Measurements from ENCODE around the gene CPLANE2. TPM values are rescaled to one million over a fixed set of nuclear protein-coding genes. Genes with fewer than 3 reads are reported as not detected.
"Not testable (repeated sequence)": the region's sequence is repeated elsewhere in the genome, so short reads cannot be mapped to it uniquely, and the experiment has no call there.

Gene CPLANE2
- total RNA-seq, 1 donor from 2014 or later: 11.8 TPM

DNA sequence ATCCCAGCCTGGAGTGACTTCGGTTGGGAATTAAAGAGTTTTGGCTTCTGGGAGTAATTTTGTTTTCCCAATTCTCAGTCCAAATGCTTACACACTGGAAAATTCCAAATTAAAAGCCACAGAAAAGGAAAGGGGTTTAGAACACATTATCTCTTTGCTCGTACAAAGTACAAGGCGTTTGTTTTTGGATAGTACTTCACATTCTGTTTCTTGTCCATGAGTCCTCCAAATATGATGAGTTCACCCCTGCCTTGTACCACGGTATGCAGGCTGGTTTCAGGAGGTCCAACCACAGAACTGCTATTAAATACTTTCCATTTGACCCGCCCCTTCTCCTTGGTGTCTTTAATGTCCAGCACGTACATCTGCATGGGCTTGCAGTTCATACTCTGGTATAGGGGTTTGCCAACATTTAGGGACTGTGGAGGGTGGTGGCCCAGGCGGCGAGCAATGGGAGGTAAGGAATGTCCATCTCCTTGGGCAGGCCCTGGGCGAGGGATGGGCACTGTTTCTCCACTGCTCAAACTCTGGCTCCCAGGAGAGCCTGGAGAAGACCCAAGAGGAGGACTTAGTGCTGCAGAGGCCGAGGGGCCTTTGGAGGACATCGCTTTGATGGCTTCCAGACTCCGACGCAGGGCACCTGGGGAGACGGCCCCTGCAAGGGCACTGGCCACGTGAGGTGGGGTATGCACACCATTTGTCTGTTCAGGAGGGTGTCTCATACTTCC is 13.7 kb upstream of the CPLANE2 start:
- ATAC-seq: peak; percentile 43
- no peak for DNase-seq (ENCODE audit: missing footprints)
- intact Hi-C loops (cut with DNase I): no loop called here

DNA sequence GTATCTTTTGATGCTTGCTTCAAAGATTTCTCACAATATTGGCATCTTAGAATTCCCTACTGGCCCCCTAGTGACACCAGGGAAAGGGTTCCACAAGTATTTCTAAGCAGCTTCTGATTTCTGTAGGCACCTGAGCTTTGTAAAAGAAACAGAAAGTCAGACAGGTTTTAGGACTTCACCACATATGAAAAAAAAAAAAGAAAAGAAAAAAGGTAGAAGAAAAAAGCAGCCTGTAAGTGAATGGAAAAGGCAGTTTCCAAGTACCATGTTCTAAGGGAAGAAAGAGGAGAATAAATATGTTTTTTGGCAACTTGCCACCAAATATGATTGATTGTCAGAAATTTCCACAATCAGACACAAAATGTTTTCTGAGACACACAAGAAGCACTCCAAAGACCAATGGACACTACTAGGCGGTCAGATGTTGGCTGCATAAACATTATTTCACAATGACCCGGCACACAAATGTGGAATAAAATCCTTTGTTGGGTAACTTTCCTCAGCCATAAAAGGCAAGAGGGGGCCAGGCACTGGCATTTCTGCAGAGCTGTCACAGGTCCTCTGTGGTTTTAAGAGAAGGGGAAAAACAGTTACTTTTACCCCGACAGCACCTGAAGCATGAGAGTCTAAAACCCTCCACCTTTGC is 12.7 kb upstream of the CPLANE2 start:
- peak; percentile 27 for ATAC-seq
- no peak for DNase-seq (ENCODE audit: missing footprints)
- intact Hi-C loops (cut with DNase I): no loop called here

DNA sequence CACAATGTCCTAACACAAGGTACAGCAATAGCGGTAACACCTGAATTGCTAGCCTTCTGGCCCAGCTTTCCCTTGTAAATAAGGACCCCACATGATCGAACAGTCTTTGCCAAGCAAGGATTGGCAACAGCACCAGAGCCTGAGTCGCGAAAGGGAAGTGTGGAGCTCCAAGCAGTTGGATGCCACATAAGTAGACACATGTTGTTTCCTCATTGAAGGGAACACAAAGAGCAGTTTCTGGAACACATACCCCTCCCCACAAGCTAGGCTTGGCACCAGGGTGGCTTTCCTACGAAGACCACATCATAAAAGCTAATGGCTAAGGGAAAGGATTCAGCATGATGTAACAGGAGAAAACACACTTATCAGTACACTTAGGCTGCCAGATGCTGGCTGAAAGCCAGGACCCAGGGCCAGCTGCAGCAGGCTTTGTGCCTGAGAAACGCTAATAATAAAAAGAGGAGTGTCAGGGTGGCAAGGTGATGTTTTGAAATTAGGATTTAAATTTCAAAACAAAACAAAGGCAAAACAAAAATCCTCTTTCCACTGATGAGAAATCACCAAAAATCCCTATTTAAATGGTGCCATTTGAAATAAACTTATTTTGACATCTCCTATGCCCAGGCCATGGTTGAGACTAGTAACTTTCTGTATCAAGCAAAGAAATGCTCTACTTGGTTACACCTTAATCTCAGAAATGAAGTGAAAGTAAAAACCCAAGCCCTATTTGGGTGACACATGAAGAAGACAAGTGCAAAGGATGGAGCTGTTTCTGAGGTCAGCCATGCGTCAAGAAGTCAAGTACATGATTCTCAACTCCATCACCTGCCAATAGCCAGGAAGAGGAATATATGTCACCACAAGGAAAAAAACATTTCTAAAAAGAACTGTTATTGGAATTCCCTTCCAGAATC is 11.9 kb upstream of the CPLANE2 start:
- peak; percentile 81 for ATAC-seq
- intact Hi-C loops (cut with DNase I): no loop called here
- peak; percentile 91 for DNase-seq (ENCODE audit: missing footprints)

DNA sequence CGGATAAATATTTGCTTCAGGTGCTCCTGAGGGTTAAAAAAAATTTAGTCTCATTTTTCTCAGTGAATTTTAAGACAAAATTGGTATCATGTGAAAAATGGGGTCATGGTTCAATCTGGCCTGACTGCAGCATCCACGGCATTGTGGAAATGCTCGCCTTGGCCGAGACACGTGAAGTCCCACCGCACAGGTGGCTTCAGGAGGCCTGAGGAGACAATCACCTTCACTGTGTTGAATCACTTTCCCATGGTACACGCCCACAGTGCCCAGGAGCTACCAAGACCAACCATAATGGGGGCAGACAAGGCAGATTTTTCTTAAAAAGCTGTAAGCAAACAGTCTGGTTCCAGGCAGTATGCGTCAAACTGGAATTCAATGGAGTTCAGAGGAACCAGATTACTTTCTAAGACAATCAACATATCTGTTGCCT is 11.0 kb upstream of the CPLANE2 start:
- DNase-seq (ENCODE audit: missing footprints) (no peak), ATAC-seq (no peak)
- intact Hi-C loops (cut with DNase I): no loop called here

DNA sequence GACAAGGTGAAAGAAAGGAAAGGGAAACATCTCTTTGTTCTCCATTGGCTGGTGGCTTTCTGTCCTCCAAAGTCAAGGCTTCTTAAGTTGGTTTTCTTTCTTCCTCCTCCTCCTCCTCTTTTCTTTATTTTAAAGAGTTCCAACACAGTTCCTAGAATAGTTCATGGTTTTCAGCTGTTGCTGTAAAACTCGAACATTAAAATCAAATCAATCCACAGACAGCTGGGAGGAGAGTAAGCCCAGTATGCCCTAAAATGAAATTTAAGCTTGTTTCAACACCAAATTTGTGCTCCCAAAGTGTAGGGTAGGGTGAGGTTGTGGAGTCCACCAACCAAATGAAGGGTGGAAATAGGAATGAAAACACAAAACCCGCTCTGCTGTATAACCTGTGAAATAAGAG is 10.5 kb upstream of the CPLANE2 start:
- ATAC-seq: no peak
- DNase-seq (ENCODE audit: missing footprints): no peak
- intact Hi-C loops (cut with DNase I): no loop called here

DNA sequence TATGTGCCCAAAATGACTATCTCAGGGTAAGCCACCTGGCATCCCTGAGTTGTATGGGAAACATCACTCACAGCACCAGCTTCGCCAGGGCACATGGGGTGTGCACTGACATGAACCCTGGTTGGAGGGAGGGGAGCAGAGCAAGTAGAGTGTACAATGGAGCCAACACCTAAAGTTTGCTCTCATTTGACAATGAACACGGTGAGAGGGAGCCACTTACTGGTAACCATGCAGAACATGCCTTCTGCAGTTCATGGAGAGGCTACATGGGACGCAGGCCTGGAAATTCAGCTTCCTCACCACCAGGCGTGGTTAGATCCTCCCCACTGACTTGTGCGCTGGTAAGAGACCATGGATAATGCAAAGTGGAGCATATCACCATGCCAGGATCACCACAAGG is 10.0 kb upstream of the CPLANE2 start:
- ATAC-seq (peak; percentile 25), DNase-seq (ENCODE audit: missing footprints) (no peak)

DNA sequence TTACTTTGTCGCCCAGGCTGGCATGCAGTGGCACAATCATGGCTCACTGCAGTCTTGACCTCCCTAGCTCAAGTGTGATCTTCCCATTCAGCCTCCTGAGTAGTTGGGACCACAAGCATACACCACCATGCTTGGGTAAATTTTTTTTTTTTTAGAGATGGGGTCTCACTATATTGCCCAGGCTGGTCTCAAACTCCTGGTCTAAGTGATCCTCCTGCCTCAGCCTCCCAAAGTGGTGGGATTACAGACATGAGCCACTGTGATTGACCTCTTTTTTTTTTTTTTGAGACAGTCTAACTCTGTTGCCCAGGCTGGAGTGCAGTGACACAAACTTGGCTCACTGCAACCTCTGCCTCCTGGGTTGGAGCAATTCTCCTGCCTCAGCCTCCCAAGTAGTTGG is 9.3 kb upstream of the CPLANE2 start:
- intact Hi-C loops (cut with DNase I); DNase-seq (ENCODE audit: missing footprints); ATAC-seq: not testable (repeated sequence)

More for the DNA sequence above, 10.0 kb upstream of the CPLANE2 start:
- intact Hi-C loops (cut with DNase I): no loop called here

DNA sequence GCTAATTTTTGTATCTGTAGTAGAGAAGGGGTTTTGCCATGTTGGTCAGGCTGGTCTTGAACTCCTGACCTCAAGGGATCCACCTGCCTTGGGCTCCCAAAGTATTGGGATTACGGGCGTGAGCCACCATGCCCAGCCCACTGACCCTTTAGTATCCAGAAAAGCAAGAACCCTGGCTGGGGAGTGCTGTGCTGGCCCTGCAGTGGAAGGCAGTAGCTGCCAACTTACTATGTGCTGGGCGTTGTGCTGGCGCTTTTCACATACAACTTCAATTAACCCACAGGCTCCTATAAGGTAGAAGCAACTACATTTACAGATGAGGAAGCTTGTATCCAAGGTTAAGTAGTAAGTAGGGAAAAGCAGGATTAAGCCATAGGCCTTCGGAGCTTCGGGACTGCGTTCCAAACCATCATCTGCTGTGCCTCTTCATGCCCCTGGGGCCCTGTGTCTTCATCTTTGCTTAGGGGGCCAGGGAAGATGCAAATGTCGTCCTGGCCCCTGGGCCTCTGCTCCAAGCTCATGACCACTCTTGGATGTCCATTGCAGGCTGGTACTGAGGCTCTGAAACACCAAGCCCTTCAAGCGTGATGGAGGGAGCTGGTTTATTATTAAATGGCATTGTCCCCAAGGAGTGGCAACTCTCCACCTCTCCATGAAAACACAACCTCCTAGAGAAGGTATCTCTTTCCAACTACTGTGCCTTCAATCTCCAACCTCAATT is 8.7 kb upstream of the CPLANE2 start:
- intact Hi-C loops (cut with DNase I): loop anchor here (2.0 kb wide), 2 partner anchors 105 to 167 kb away; no protein-coding TSS in a partner anchor
- no peak for ATAC-seq
- no peak for DNase-seq (ENCODE audit: missing footprints)

DNA sequence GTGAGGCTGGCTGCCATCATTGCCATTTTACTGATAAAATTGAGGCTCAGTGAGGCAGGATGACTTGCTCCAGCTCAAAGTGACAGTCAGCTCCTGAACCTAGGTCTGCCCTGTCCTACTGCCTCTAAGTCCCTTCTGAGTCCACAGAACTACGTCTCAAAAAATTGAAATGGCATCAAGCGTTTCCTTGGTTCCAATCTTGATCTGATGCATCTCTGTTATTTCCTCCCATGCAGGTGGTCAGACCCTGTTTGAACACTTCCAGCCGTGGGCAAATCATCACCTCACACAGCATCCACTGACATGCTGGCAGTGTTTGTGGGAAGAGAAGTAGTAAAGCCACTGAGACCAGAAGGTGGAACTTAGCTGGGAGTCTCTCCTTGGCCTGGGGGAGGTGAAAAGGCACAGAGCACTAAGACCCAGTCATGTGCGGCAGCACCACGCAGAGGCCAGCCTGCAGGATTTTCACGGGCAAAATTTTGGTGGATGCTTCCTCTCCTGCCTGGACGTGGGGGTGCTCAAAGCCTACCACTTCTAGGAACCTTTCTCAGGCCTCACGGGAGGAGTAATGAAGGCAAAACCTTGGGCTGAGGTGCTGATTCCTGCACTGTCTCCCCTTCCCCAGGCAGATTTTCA is 7.8 kb upstream of the CPLANE2 start:
- DNase-seq (ENCODE audit: missing footprints) (no peak), ATAC-seq (no peak)
- intact Hi-C loops (cut with DNase I): loop anchor here (2.0 to 5.0 kb wide), 3 partner anchors 37 to 166 kb away; no protein-coding TSS in a partner anchor

DNA sequence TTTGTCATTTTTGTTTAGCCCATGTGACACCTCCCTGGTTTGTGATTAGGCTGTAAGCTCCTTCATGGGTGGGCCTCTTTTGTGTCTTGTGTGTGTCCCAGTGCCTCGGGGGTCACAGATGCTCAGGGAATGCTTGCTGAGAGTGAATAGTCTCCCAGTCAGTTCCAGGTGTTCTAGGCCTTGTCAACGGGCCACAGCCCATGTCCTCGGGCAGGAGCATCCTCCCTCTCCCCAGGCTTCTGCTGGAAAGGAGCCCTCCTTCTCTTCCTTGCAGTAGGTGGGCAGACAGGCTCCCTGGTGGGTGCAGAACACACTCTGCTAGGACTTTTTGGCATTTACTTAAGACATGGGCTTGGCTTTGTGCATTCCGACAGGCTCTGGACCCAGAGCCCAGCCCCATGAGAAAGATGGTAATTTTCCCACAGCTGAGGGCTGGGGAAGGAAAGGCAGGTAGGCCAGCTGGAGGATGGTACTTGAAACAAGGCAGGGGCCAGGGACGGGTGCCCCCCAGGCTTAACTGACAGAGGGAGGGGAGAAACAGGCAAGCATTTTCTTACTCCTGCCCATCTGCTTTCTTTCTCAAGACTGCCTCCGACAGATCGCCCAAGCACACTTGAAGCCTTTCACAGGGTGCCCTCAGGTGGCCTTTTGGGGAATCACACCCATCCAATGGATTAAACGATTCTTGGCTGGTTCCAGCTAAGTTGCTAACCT is 7.1 kb upstream of the CPLANE2 start:
- DNase-seq (ENCODE audit: missing footprints): peak; percentile 81
- peak; percentile 21 for ATAC-seq
- intact Hi-C loops (cut with DNase I): loop anchor here (2.0 to 5.0 kb wide), 3 partner anchors 37 to 165 kb away; no protein-coding TSS in a partner anchor

DNA sequence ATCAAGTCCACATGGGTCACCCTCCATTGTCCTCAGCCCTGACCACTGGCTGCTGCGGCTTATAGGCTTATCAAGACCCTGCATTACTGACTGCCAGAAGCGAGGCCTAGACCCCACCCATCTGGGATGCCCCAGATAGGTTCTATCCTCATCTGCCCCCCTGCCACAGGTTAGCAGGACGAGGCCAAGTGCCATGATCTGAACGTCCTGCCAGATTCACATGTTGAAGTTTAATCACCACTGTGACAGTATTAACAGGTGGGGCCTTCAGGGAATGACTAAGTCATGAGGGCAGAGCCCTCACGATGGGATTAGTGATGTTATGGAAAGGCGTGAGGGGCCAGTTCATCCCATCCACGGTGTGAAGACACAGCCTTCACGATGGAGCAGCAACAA is 6.2 kb upstream of the CPLANE2 start:
- DNase-seq (ENCODE audit: missing footprints) (no peak), ATAC-seq (no peak)
- intact Hi-C loops (cut with DNase I): loop anchor here (5.0 kb wide), 1 partner anchor 36 kb away; no protein-coding TSS in a partner anchor

DNA sequence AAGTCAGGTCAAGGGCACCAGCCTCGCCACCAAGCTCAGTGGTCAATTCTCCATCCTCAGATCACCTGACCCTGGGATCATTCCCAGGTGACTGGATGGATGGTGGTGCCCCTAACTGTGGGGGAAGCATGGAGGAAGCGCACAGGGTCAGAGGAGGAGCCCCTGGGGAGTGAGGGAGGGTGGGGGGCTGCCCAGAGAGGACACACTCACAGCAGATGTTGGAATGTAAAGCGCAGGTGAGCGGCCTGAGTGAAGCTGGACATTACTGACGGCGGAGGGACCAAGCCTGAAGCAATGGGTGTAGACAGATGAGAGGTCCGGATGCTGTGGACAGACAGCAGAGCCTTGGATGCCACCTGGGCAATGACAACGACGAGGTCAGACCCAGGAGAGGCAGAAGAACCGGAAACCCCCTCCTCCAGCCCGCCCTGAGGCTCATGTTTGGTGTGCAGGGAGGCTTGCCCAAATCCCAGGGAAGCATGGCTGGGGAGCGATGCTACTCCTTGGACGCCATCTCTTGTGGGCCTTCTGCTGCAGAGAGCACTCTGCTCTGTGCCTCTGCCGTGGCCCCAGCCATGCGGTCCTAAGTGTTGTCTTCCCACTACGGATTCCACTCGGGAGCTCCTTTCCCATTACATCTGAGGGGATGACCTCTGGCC is 5.7 kb upstream of the CPLANE2 start:
- intact Hi-C loops (cut with DNase I): loop anchor here (5.0 kb wide), 1 partner anchor 35 kb away; no protein-coding TSS in a partner anchor
- DNase-seq (ENCODE audit: missing footprints) (no peak), ATAC-seq (no peak)

DNA sequence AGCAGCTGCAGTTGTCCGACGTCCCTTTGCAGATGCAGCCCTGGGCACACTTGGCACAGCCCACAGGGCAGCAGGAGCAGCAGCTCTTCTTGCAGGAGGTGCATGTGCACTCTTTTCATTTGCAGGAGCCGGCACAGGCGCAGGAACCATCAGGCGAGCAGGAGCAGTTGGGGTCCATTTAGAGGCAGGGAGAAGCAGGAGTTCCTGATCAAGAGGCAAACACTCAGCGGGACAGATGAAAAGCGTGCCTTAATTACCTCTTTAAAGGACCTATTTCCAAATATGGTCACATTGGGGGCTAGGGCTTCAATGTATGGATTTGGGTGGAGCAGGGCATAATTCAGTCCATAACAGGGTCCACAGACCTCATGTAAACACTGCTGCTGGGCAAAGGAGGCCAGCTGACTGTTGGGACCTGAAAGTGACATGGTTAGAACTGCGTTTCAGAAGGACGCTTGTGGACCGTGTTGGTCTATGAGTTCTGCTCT is 4.3 kb upstream of the CPLANE2 start:
- ATAC-seq (no peak), DNase-seq (ENCODE audit: missing footprints) (no peak)
- intact Hi-C loops (cut with DNase I): loop anchor here (5.0 kb wide), 1 partner anchor 34 kb away; no protein-coding TSS in a partner anchor

DNA sequence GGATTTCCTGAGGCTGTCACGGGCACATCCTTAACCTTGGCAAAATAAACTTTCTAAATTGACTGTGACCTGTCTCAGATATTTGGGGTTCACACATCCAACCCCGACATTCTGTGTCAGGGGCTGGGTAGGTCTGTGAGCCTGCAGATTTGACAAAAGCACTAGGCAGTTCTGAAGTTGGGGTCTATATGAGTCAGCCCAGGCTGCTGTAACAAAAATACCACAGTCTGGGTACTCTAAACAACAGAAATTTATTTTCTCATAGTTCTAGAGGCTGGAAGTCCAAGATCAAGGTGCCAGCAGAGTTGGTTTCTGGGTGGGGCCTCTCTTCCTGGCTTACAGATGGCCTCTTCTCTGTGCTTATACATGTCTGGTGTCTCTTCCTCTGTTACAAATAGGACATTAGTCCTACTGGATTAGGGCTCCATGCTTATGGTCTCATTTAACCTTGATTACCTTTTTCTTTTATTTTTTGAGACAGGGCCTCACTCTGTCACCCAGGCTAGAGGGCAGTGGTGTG is 3.0 kb upstream of the CPLANE2 start:
- ATAC-seq: no peak
- DNase-seq (ENCODE audit: missing footprints): no peak
- intact Hi-C loops (cut with DNase I): loop anchor here (5.0 kb wide), 1 partner anchor 33 kb away; no protein-coding TSS in a partner anchor

DNA sequence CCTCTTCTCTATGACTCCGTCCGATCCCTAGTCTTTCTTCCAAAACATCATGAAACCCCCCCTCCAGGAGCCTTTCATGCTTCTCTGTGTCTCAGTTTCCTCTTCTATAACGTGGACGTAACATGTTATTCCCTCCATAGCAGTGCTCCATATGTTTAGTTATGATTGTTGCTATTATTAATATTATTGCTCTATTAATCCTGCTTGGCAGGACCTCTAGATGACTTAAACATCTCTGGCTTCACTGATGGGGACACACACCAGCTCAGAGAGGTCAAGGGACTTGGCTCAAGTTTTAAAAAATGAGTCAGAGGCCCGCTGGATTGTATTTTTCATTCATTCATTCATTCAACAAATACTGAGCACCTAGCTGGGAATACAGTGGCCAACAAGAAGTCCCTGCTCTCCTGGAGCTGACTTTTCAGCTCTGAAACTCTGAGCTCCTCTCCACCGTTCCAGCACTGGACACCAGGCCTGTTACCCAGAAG is 404 bp upstream of the CPLANE2 start:
- DNase-seq (ENCODE audit: missing footprints): no peak
- no peak for ATAC-seq
- intact Hi-C loops (cut with DNase I): loop anchor here (2.0 kb wide), 1 partner anchor 21 kb away; no protein-coding TSS in a partner anchor

DNA sequence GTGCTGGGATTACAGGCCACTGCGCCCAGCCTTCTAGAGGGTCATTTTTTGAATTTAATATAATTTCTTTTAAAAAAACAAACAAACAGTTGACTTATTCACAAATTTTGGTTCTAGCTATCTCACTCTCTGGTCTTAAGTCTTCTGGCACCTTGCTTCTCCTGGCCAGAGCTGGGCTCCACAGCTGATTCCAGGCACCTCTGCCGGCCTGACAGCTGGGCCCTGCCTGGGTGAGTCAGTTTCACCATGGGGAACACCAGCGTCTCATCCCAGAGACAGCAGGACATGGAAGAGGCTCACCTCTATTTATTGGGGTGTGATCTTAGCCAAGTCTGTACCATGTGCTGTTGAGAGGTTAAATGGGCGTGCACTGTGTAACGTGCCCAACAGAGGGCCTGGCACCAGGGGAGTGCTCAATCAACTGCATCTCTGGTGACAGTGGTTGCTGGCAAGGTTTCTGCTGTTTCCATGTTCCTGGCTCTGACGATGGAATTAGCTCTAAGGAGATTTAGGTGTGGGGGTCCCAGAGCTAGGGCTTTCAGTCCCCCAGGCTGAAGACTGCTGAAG is 956 bp downstream of the CPLANE2 start:
- intact Hi-C loops (cut with DNase I): loop anchor here (2.0 kb wide), 1 partner anchor 19 kb away; no protein-coding TSS in a partner anchor
- DNase-seq (ENCODE audit: missing footprints) (no peak), ATAC-seq (peak; percentile 63)
